ENCODE data around the gene KIF1A. TPM values are rescaled to one million over a fixed set of nuclear protein-coding genes. Genes with fewer than 3 reads are reported as not detected.

The KIF1A gene
- total RNA-seq, 4 donors from 2014 or later: 1.7 to 4.1 (median 3.4) TPM

GRCh38 chr2:240816584-240817495 lies 3.2 kb downstream of the KIF1A start:
- H3K4me1 ChIP-seq: peaks cover 18 to 30% (median 27%) of the 10 kb centered on the region in 4 donors
- intact Hi-C loops (cut with DNase I): no loop called here

GRCh38 chr2:240815761-240816583 lies 4.0 kb downstream of the KIF1A start:
- intact Hi-C loops (cut with DNase I): no loop called here
- Histone ChIP-seq H3K4me1 (peaks cover 18 to 27% (median 23%) of the 10 kb centered on the region in 4 donors), H3K4me3 (no peak overlapping the region), H3K27me3 (peaks cover 0 to 64% (median 22%) of the 10 kb centered on the region in 4 donors), H3K27ac (replicated peaks in 1 of 4) (no peak overlapping the region), H3K9me3 (peaks cover 0 to 13% (median 7%) of the 10 kb centered on the region in 4 donors), H3K36me3 (no peaks in the 10 kb centered on the region)
- no peak for DNase-seq (ENCODE audit: extremely low spot score)
- TF ChIP-seq EP300 (IDR thresholded peaks at IDR 0.05) (no peak), CTCF (IDR thresholded peaks at IDR 0.05) (no peak), POLR2AphosphoS5 (IDR thresholded peaks at IDR 0.05) (no peak), POLR2A (IDR thresholded peaks at IDR 0.05; ENCODE audit: low read depth) (no peak)
- 82% methylated on average over 9 of the region's 9 CpGs for WGBS

More at GRCh38 chr2:240816584-240817495, 3.2 kb downstream of the KIF1A start:
- Histone ChIP-seq H3K27ac (replicated peaks in 1 of 4) (no peak overlapping the region), H3K4me3 (no peak overlapping the region), H3K36me3 (no peaks in the 10 kb centered on the region), H3K9me3 (peaks cover 0 to 13% (median 7%) of the 10 kb centered on the region in 4 donors), H3K27me3 (peaks cover 0 to 72% (median 29%) of the 10 kb centered on the region in 4 donors)
- DNase-seq (ENCODE audit: extremely low spot score): no peak
- TF ChIP-seq POLR2AphosphoS5 (IDR thresholded peaks at IDR 0.05): no peak
- no peak for TF ChIP-seq POLR2A (IDR thresholded peaks at IDR 0.05; ENCODE audit: low read depth)
- no peak for TF ChIP-seq CTCF (IDR thresholded peaks at IDR 0.05)
- no peak for TF ChIP-seq EP300 (IDR thresholded peaks at IDR 0.05)
- WGBS: 90% methylated on average over 8 of the region's 12 CpGs

GRCh38 chr2:240814946-240815760 lies 4.9 kb downstream of the KIF1A start:
- Histone ChIP-seq H3K27ac (replicated peaks in 1 of 4) (no peak overlapping the region), H3K36me3 (no peaks in the 10 kb centered on the region), H3K27me3 (peaks cover 0 to 63% (median 14%) of the 10 kb centered on the region in 4 donors), H3K4me3 (no peak overlapping the region), H3K9me3 (peaks cover 0 to 13% (median 7%) of the 10 kb centered on the region in 4 donors), H3K4me1 (peaks cover 11 to 19% (median 15%) of the 10 kb centered on the region in 4 donors)
- TF ChIP-seq POLR2A (IDR thresholded peaks at IDR 0.05; ENCODE audit: low read depth) (no peak), CTCF (IDR thresholded peaks at IDR 0.05) (no peak), EP300 (IDR thresholded peaks at IDR 0.05) (no peak), POLR2AphosphoS5 (IDR thresholded peaks at IDR 0.05) (no peak)
- intact Hi-C loops (cut with DNase I): no loop called here
- no peak for DNase-seq (ENCODE audit: extremely low spot score)
- WGBS: 91% methylated on average over 4 of the region's 11 CpGs

GRCh38 chr2:240814280-240814679 lies 5.7 kb downstream of the KIF1A start:
- H3K27me3 ChIP-seq: peaks cover 0 to 57% (median 9%) of the 10 kb centered on the region in 4 donors
- no peak for DNase-seq (ENCODE audit: extremely low spot score)
- 93% methylated on average over 4 of the region's 4 CpGs for WGBS
- H3K36me3 ChIP-seq: no peaks in the 10 kb centered on the region
- intact Hi-C loops (cut with DNase I): no loop called here
- TF ChIP-seq POLR2AphosphoS5 (IDR thresholded peaks at IDR 0.05): no peak
- TF ChIP-seq EP300 (IDR thresholded peaks at IDR 0.05): no peak
- no peak for TF ChIP-seq POLR2A (IDR thresholded peaks at IDR 0.05; ENCODE audit: low read depth)
- TF ChIP-seq CTCF (IDR thresholded peaks at IDR 0.05): no peak
- peaks cover 0 to 13% (median 7%) of the 10 kb centered on the region in 4 donors for H3K9me3 ChIP-seq
- H3K4me3 ChIP-seq: no peak overlapping the region
- no peak overlapping the region for H3K27ac ChIP-seq (replicated peaks in 1 of 4)
- peaks cover 7 to 10% (median 8%) of the 10 kb centered on the region in 4 donors for H3K4me1 ChIP-seq
